Measurements from ENCODE around the gene ICA1L.

GRCh38 chr2:202778217-202778616, 93.3 kb downstream of the ICA1L start:
- no peak for TF ChIP-seq EZH2 (IDR thresholded peaks at IDR 0.05; ENCODE audit: insufficient read depth, poor library complexity, severe bottlenecking)
- TF ChIP-seq EZH2phosphoT487 (IDR thresholded peaks at IDR 0.05; ENCODE audit: insufficient read depth, low read depth): no peak
